GM21515 (cell line): ENCODE results near the gene CYP21A2.
"Not testable (repeated sequence)": the region's sequence is repeated elsewhere in the genome, so short reads cannot be mapped to it uniquely, and the experiment has no call there.

Experiments used
- ATAC-seq: cut with Tn5 transposase; IDR thresholded peaks from one replicate; pipeline ENCODE4 v1.9.1; 2021; ENCODE audit not compliant: unreplicated experiment

CYP21A2 gene

GRCh38 chr6:32029553-32029952 lies 8.7 kb upstream of the CYP21A2 start:
- not testable (repeated sequence) for ATAC-seq

- ATAC-seq = not testable (repeated sequence)
Observed at GRCh38 chr6:32035283-32036013, 2.8 kb upstream of the CYP21A2 start.

GRCh38 chr6:32037136-32037535 lies 1.1 kb upstream of the CYP21A2 start:
- ATAC-seq = not testable (repeated sequence)

GRCh38 chr6:32038878-32039277 lies 663 bp downstream of the CYP21A2 start:
- ATAC-seq = not testable (repeated sequence)

- not testable (repeated sequence) for ATAC-seq
Observed at GRCh38 chr6:32039321-32040274, 1.4 kb downstream of the CYP21A2 start.

GRCh38 chr6:32040299-32041049 lies 2.3 kb downstream of the CYP21A2 start:
- not testable (repeated sequence) for ATAC-seq

- ATAC-seq = not testable (repeated sequence)
Observed at GRCh38 chr6:32041050-32041321, 2.8 kb downstream of the CYP21A2 start.

- ATAC-seq = not testable (repeated sequence)
Observed at GRCh38 chr6:32041385-32041784, 3.2 kb downstream of the CYP21A2 start.

GRCh38 chr6:32042276-32042675 lies 4.1 kb downstream of the CYP21A2 start:
- ATAC-seq = not testable (repeated sequence)

- ATAC-seq = not testable (repeated sequence)
Observed at GRCh38 chr6:32043589-32044380, 5.6 kb downstream of the CYP21A2 start.

- ATAC-seq = not testable (repeated sequence)
Observed at GRCh38 chr6:32044916-32045315, 6.7 kb downstream of the CYP21A2 start.

GRCh38 chr6:32045811-32046449 lies 7.7 kb downstream of the CYP21A2 start:
- ATAC-seq = no peak

- no peak for ATAC-seq
Observed at GRCh38 chr6:32046450-32047083, 8.4 kb downstream of the CYP21A2 start.

GRCh38 chr6:32047084-32047478 lies 8.9 kb downstream of the CYP21A2 start:
- no peak for ATAC-seq

- no peak for ATAC-seq
Observed at GRCh38 chr6:32047539-32047854, 9.3 kb downstream of the CYP21A2 start.

- no peak for ATAC-seq
Observed at GRCh38 chr6:32047855-32048766, 9.9 kb downstream of the CYP21A2 start.

GRCh38 chr6:32049149-32049548 lies 10.9 kb downstream of the CYP21A2 start:
- ATAC-seq = not testable (repeated sequence)

GRCh38 chr6:32049736-32050135 lies 11.5 kb downstream of the CYP21A2 start:
- ATAC-seq = not testable (repeated sequence)

GRCh38 chr6:32050562-32050961 lies 12.3 kb downstream of the CYP21A2 start:
- no peak for ATAC-seq
